Measurements from ENCODE around the gene FAM120A. TPM values are rescaled to one million over a fixed set of nuclear protein-coding genes. Genes with fewer than 3 reads are reported as not detected.

The FAM120A gene
- polyA plus RNA-seq, 1 donor from 2014 or later, result 8.9 TPM

- no peak overlapping the region for H3K4me3 ChIP-seq (ENCODE audit: low read length)
- no peaks in the 10 kb centered on the region for H3K9me2 ChIP-seq (ENCODE audit: insufficient read depth, low read length)
- H3K27me3 ChIP-seq (ENCODE audit: insufficient read depth, low read depth, low read length), result no peaks in the 10 kb centered on the region
- no peak overlapping the region for H3K27ac ChIP-seq (ENCODE audit: low read length)
- no peaks in the 10 kb centered on the region for H4K20me1 ChIP-seq (ENCODE audit: insufficient read depth)
- H3K79me2 ChIP-seq (replicated peaks; ENCODE audit: insufficient read depth, low read length), result no peaks in the 10 kb centered on the region
- no peaks in the 10 kb centered on the region for H3K36me3 ChIP-seq (ENCODE audit: insufficient read depth, low read length)
- H3F3A ChIP-seq (ENCODE audit: insufficient read depth, low read length, poor library complexity, severe bottlenecking), result no peaks in the 10 kb centered on the region
- TF ChIP-seq EZH2 (IDR thresholded peaks at IDR 0.05; ENCODE audit: borderline replicate concordance, insufficient read depth, low read length, poor library complexity, severe bottlenecking) (no peak), POLR2AphosphoS5 (IDR thresholded peaks at IDR 0.05) (no peak), REST (IDR thresholded peaks at IDR 0.05; ENCODE audit: borderline replicate concordance) (no peak), EP300 (conservative IDR thresholded peaks at IDR 0.05; ENCODE audit: poor library complexity, severe bottlenecking) (no peak), TAF1 (IDR thresholded peaks at IDR 0.05; ENCODE audit: low read depth) (no peak), RAD21 (conservative IDR thresholded peaks at IDR 0.05) (no peak), MXI1 (conservative IDR thresholded peaks at IDR 0.05; ENCODE audit: poor library complexity, severe bottlenecking) (no peak), SMC3 (conservative IDR thresholded peaks at IDR 0.05; ENCODE audit: poor library complexity) (no peak)
- TF ChIP-seq, protein P1, sequence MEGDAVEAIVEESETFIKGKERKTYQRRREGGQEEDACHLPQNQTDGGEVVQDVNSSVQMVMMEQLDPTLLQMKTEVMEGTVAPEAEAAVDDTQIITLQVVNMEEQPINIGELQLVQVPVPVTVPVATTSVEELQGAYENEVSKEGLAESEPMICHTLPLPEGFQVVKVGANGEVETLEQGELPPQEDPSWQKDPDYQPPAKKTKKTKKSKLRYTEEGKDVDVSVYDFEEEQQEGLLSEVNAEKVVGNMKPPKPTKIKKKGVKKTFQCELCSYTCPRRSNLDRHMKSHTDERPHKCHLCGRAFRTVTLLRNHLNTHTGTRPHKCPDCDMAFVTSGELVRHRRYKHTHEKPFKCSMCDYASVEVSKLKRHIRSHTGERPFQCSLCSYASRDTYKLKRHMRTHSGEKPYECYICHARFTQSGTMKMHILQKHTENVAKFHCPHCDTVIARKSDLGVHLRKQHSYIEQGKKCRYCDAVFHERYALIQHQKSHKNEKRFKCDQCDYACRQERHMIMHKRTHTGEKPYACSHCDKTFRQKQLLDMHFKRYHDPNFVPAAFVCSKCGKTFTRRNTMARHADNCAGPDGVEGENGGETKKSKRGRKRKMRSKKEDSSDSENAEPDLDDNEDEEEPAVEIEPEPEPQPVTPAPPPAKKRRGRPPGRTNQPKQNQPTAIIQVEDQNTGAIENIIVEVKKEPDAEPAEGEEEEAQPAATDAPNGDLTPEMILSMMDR (IDR thresholded peaks at IDR 0.05; ENCODE audit: poor library complexity, severe bottlenecking), result no peak
- H3K9ac ChIP-seq (ENCODE audit: low read length), result no peak overlapping the region
- no peak overlapping the region for H3K4me2 ChIP-seq (ENCODE audit: low read length)
- H2AFZ ChIP-seq (ENCODE audit: low read depth, low read length), result no peak overlapping the region
- H3K9me3 ChIP-seq (ENCODE audit: low read length), result no peaks in the 10 kb centered on the region
Observed at GRCh38 chr9:93523518-93524144, 72.1 kb downstream of the FAM120A start.

- Histone ChIP-seq H4K20me1 (ENCODE audit: insufficient read depth) (no peaks in the 10 kb centered on the region), H3K9me2 (ENCODE audit: insufficient read depth, low read length) (no peaks in the 10 kb centered on the region), H3K9me3 (ENCODE audit: low read length) (no peaks in the 10 kb centered on the region), H3K36me3 (ENCODE audit: insufficient read depth, low read length) (no peaks in the 10 kb centered on the region), H3F3A (ENCODE audit: insufficient read depth, low read length, poor library complexity, severe bottlenecking) (no peaks in the 10 kb centered on the region), H3K4me3 (ENCODE audit: low read length) (no peak overlapping the region), H2AFZ (ENCODE audit: low read depth, low read length) (no peak overlapping the region), H3K27me3 (ENCODE audit: insufficient read depth, low read depth, low read length) (no peaks in the 10 kb centered on the region), H3K79me2 (replicated peaks; ENCODE audit: insufficient read depth, low read length) (no peaks in the 10 kb centered on the region), H3K27ac (ENCODE audit: low read length) (no peak overlapping the region), H3K9ac (ENCODE audit: low read length) (no peak overlapping the region), H3K4me2 (ENCODE audit: low read length) (no peak overlapping the region)
- no peak for TF ChIP-seq RAD21 (conservative IDR thresholded peaks at IDR 0.05)
- no peak for TF ChIP-seq TAF1 (IDR thresholded peaks at IDR 0.05; ENCODE audit: low read depth)
- no peak for TF ChIP-seq MXI1 (conservative IDR thresholded peaks at IDR 0.05; ENCODE audit: poor library complexity, severe bottlenecking)
- no peak for TF ChIP-seq EP300 (conservative IDR thresholded peaks at IDR 0.05; ENCODE audit: poor library complexity, severe bottlenecking)
- TF ChIP-seq REST (IDR thresholded peaks at IDR 0.05; ENCODE audit: borderline replicate concordance), result no peak
- TF ChIP-seq, protein P1 (IDR thresholded peaks at IDR 0.05; ENCODE audit: poor library complexity, severe bottlenecking), result no peak
- TF ChIP-seq SMC3 (conservative IDR thresholded peaks at IDR 0.05; ENCODE audit: poor library complexity), result no peak
Observed at GRCh38 chr9:93525476-93525875, 74.0 kb downstream of the FAM120A start.

All from neural cell (in vitro differentiated cells).